T-helper 2 cell treated with Interferon-gamma antibody and Interleukin-4, amounts not matched to agents 100 ng/mL and 5 ng/mL, for 36 hours (primary cell): ENCODE data around the gene PTPRT. TPM values are rescaled to one million over a fixed set of nuclear protein-coding genes. Genes with fewer than 3 reads are reported as not detected.

Experiments used
- intact Hi-C: fragments of 100-400 bp; cut with micrococcal nuclease; formaldehyde crosslinking; loops from one replicate; pipeline ENCODE4 v1.15.1; 2023
- total RNA-seq: library from RNA; stranded (reverse); gene quantifications from 2 replicates; pipeline ENCODE4 v1.2.3, GENCODE V29; 2022

Gene PTPRT
- total RNA-seq, 1 donor from 2014 or later, result not detected

DNA sequence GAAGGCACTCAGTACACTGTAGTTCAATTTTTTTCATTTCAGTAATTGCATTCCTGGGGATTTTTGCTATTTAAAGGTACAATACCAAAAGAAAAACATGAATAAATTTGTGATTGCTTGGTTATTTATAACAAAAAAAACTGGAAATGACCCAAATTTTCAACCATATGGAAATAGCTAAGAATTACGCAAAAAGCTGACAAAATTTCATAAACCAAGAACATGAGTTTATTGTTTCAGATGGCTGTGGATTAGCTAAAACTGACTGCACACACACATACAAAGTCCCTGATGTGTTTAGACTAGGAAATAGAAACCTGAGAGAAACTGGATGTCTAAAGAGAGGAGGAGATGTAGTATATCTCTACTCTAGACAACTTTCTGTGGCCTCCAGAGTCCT lies 853.1 kb downstream of the PTPRT start:
- intact Hi-C loops, result no loop called here

DNA sequence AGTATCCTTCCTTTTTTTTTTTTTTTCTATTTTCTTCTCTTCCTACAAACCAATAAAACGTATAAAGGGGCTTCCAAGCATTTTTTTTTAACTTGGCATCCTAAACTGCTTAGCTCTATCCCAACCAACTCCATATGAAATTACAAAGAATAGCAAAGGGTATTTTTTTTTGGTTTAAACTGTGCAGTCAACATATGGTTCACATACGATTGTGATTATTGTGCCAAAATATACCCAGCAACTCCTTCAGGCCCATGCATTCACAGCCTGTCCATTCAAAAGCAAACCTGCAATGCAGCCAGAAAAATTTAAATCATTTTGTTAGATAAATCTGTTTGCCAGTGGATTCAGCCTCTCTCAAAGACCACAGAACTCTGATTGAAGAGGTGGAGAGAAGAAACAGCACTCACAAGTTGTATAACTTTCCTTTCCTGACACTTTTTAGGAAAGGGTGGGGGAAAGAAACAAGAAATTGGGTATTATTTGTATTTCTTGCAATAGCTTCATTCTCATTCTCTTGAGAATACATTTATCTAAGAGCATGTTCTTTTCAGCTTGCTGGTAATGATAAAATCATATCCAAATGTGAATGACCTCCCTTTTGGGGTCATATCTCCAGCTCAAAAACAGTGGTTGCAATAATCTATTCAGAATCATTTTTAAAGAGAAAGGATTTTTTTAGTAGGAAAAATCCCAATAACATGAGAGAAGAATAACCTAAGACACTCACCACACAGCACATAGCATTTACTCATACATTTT lies 870.3 kb downstream of the PTPRT start:
- intact Hi-C loops, result no loop called here

DNA sequence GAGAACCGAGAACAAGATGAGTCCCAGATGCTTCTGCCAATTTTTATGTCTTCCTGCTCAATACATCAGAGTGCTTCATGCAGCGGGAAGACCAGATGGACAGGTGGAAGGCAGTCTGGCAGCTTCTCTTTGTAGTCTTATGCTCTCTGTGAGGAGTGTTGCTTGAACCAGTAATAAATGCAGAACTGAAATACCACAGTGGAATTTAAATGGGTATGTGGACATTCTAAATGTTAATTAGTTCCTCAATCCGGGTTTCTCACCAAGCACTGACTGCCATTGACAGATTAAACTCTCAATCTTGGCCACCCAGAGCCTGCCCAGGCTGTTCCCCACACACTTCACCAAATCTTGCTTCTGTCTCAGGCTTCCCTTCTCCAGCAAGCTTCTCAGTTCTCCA lies 876.0 kb downstream of the PTPRT start:
- intact Hi-C loops, result no loop called here

DNA sequence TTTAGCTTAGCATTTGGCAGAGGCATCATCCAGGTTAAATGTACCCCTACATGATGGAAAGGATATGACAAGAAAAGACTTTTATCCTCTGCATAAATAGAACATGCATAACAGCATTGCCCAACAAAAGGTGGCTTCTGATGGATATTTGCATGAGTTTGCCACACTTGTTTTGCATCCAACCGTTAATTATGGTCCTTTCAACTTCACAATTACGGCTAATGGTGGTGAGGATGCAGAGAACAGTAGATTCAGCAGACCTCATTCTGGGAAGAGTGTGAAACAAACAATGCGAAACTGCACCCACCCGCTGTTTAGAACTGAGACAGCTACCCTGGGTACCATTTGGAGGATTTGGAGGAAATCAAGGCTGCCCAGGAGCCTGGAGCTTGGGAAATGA lies 880.7 kb downstream of the PTPRT start:
- intact Hi-C loops, result no loop called here

DNA sequence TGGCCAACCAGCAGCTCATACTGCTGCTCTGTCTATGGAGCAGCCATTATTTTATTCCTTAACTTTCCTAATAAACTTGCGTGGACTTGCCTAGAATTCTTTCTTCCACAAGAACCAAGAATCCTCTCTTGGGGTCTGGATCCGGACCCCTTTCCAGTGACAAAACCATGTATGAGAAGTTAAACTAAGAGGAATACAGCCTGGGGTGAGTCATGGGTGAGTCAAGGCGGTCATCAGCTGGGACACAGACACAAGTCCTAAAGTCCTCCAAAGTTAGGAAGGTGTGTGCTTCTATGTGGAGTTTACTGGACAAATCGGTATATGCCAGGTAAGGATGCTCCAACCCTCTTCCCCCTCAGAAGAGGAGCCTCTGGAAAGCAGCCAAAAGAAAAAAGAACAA lies 881.5 kb downstream of the PTPRT start:
- intact Hi-C loops, result no loop called here

DNA sequence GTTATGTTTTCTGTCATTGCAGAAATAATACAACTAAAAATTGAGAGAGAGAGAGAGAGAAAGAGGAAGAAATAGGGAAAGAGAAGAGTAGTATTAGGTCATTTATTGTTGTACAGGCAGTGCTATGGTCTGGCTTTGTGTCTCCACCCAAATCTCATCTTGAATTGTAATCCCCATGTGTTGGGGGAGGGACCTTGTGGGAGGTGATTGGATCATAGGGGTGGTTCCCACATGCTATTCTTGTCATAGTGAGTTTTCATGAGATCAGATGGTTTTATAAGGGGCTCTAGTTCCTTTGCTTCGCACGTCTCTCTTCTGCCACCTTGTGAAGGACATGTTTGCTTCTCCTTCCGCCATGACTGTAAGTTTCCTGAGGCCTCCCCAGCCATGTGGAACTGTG lies 894.1 kb downstream of the PTPRT start:
- intact Hi-C loops, result no loop called here

DNA sequence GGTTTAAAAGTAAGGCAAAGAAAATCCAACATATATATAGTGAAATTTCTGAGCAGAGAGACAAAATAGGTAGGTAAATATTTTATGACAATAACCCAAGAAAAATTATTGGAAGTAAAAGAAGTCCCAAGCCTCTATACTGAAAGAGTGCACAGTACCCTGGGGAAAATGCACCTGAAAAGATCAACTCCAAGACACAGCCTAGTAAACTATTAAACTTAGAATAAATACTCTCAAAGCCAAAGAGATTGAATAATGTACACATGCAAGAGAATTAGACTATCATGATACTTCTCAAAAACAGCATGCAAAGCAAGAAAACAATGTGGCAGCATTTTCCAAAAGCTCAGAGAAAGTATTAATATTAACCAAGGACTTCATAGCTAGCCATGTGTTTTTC lies 894.7 kb downstream of the PTPRT start:
- intact Hi-C loops, result no loop called here

DNA sequence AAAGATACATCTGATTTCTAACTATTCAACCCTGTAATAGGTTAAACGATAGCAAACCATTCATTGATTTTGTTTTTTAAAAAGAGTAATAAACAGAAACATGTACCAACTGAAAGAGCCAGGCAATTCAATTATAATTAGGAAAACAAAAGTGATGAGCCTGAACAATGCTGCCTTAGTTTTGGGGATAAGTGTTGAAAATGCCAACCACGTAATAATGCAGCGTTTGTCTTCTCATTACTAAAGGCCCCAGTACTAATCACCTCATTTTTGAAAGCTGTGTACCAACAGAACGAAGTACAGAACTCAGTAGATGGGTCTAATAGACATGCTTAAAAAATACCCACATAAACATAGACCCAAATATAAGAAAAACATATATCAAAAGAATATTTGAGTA lies 907.9 kb downstream of the PTPRT start:
- intact Hi-C loops, result no loop called here

DNA sequence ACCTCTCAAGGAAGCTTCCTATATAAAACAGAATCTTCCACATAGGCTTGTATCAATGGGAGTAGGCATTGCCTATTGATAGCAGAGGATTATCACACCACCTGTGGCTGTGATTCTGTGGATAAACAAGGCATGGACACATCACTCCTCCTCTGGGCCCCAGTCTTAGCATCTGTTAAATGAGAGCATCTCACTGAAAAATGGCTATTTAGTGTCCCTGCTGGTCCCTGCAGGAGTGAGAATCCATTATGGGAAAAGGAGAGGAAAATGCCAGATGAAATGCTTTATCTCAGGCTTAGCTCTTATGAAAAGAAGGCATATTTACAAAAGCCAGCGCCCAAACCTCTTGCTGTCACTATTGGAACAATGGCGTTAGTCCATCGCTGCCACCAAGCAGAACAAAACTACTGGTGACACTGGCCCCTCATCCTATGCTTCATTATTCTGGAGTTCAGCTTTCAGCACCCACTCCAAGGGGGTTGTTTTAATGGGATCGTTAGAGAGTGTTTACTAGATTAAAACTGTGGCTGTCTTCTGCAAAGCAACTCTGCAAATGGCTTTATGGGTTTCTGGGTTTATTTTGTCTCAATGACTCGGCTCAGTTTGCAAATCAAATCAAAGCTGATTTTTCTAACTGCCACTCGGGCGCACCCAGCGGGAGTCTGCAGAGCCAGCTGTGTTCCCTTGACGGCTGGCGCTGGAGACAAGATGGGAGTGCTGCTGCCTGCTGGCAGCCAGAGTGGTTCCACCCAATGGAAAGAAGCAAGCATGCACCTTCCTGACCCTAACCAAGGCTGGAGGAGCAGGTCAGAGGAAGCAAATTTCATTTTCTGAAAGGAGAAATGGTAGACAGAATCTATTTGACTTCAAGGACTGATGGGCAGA lies 912.7 kb downstream of the PTPRT start:
- intact Hi-C loops, result no loop called here

DNA sequence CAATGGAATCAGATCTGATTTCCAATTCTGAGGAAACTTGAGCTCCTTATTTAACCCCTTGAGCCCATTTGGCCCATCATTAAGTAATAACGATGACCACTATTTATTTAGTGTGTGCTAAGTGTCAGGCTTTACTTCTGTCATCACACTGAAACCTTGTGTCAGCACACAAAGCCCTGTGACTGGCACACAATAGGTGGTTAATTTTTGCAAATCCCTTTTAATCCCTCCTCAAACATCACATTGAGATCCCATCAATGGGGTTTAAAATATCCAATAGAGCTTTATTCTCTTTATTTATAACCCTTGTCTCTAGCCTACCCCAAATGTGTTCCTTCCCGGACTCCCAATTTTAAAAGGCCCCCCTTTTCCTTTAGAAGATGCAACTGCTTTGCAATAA lies 914.7 kb downstream of the PTPRT start:
- intact Hi-C loops, result no loop called here

DNA sequence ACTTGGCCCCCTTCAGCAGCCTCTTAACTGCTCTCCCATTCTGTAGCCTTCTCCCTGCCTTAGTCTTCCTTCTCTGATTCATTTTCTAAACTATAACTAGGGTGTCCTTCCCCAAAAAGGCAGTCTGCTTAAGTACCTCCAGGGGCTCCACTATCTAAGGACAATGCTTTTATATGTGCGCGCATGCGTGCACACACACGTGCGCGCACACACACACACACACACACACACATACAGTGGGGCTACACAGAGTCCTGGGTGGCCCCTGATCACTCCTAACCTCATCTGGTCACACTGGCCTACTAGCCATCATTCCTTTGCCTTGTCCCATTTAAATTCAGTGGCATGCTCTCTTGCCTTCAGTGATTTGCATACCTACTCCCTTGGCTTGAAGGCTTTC lies 917.2 kb downstream of the PTPRT start:
- intact Hi-C loops, result no loop called here

DNA sequence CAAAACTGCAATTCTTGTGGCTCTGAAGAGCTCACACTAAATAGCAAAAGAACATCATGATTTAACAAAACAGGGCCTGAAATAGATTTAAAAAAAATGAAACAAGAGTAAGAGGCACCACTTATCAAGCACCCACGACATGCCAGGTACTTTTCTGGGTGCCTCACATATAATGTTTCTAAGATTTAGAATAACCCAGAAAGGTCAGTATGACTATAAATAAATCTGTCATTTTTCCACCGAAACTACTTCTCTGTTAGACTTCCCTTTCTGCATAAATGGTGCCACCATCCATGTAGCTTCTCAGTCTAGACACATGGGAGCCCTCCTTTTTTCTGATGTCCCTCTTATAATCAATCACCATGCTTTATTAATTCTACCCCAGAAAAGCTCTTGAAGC lies 919.2 kb downstream of the PTPRT start:
- intact Hi-C loops, result no loop called here

DNA sequence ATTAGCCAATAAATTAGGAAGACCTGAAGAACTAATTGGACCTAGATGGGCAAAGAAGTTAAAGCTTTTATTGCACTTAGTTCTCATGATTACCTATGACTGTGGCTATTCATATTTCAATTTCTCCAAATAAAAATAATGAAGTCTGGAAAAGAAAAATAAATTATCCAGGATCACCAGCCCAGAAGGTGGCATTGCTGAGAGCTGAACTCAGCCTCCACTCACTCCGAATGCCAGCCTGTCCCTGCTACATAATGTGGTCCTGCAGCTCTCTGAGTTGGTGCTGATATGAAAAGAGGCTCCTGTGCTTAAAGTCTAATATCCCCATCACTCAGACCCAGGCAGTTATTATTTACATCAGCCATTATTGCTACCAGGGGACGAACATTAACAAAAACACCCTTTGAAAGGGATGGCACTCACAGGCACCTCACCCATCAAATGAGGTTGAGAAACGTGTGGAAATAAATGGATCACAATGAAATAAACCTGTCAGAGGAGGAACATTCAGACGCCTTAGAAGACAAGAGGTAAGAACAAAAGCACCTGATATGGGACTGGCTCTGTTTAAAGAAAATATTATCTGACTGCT lies 921.8 kb downstream of the PTPRT start:
- intact Hi-C loops, result no loop called here

DNA sequence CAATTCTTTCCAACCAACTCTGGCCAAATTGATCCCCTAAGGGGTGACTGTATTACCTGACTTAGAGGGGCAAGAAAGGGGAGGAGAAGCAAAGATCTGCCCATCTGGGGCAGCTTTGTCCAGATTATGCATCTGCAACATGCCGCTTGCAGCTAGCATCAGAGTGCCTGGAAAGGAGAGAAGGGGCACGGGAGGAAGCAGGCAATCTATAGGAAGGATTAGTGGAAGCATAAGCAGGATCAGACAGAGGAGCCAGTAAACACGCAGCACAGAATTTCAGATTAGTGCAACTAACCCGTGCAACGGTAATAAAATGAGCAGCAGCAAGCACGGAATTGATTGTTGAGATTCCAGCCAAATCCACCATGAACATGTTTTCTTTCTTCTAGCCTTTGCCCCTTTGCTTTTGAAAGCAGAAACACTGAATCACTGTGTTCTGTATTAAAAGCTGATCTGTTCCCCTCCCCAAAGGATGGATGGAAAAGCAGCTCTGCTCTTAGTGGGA lies 927.9 kb downstream of the PTPRT start:
- intact Hi-C loops, result no loop called here

DNA sequence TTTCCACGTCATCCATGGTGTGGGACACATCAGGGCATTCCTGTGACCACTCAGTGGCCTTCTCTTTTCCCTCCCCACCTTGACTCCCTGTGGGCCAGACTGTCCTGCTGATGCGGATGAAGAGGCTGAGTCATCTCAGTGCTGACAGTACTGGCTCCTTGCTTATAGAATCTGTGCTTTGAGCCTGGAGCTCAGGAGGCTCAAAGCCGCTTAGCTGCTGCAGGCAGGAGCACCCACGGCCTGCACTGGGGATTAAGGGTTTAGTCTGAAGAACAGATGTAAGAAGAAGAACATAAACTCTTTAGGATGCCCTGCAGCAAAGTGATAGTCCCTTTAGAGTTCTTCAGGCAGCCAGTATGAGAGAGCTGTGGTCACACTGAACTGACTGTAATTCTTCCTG lies 929.5 kb downstream of the PTPRT start:
- intact Hi-C loops, result no loop called here

DNA sequence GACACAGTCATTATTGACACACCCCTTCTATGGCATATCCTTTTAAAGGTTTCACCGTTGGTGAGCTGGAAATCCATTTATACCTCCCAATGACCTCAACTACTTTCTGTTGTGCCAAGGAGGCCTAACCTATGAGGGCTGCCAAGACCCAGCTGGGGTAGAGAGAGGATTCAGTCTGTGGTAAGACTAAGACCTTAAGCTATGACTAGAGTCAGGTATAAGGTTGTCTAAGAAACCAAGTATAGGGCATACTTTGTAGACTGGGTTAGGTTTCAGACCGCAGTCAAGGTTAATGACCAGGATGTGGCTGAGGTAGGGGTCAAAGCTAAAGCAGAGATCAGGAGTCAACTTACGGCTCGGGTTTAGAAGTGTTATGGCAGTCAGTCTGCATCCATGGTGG lies 930.3 kb downstream of the PTPRT start:
- intact Hi-C loops, result no loop called here

DNA sequence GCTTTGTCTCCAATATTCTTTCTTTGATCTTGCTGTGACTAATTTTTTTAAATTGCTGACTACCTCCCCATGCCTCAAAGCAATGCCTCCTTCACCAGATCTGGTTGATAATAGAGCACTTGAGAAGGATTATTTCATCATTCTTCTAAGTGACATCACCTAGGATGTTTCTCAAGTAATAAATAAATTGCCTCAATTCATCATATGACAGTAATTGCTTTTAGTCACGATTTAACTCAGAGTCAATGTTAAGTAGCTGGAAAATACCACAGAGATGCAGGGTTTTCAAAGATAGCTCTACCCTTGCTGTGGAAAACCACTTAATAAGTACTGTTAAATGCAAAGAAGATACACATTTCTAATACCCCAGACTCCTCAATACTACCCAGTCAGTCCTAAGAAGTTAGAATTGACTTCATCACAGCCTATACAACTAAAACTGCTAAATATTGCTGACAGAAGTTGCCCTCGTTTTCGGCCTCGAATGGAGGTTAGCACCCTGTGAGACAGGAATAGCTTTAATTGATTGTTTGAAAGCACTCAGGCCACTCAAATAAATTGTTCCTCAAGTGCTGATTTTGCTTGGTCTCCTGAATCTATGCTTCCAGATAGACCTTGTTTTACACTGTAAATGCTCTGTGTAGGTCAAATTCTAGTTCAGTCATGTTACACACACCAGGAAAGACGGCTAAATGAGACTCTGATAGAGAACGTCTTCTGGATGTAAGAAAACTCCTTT lies 931.0 kb downstream of the PTPRT start:
- intact Hi-C loops, result no loop called here

DNA sequence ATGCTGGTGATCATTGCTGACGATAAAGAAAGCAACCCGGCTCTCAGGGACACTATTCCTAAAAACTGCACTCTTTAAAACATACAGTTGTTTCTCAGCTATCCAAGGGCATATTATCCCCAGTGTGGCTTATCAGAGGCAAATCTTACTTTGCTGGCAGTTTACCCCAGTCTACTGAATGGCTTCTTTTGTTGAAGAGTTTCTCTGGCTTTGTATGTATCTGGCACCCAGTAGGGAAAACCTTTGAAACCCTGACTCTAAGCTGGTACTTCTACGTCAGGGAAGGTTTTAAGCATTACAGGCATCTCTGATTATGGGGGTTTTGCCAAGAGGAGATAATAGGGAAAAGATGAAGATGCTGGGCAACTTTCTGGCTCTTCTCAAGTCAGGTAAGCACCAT lies 933.9 kb downstream of the PTPRT start:
- intact Hi-C loops, result no loop called here

DNA sequence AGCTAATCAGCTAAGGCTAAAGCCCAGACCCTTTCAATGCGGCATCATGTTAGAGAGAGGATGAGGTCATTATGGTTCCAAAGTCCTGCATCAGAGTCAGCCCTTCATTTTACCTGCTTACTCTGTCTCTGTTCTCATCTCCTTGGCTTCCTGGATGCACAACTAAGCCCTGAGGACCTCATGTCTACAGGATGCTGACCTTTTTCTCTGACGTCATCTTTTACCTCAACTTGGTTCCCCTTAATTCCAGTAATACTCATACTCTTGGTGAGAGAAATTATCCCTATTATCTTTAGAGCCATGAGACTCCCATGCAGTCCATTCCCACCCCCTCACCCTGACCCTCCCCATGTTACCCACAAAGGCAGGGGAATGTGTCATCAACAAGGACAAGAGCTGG lies 935.0 kb downstream of the PTPRT start:
- intact Hi-C loops, result no loop called here

DNA sequence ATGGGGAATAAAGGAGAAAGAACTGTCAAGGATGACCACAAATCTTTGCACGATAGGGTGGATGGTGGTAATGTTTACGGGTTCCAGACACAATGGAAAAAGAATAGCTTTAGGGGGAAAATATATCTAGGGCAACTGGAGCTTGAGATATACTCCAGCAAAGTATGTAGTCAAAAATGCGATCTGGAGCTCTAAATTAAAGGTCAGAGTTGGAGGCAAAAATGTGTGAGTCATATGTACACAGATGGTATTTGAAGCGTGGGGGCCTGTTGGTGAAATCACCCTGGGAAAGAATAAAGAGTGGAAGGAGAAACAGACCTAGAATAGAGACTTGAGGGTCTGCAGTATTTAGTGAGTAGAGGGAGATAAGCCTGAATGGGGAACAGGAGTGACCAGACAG lies 937.6 kb downstream of the PTPRT start:
- intact Hi-C loops, result no loop called here

DNA sequence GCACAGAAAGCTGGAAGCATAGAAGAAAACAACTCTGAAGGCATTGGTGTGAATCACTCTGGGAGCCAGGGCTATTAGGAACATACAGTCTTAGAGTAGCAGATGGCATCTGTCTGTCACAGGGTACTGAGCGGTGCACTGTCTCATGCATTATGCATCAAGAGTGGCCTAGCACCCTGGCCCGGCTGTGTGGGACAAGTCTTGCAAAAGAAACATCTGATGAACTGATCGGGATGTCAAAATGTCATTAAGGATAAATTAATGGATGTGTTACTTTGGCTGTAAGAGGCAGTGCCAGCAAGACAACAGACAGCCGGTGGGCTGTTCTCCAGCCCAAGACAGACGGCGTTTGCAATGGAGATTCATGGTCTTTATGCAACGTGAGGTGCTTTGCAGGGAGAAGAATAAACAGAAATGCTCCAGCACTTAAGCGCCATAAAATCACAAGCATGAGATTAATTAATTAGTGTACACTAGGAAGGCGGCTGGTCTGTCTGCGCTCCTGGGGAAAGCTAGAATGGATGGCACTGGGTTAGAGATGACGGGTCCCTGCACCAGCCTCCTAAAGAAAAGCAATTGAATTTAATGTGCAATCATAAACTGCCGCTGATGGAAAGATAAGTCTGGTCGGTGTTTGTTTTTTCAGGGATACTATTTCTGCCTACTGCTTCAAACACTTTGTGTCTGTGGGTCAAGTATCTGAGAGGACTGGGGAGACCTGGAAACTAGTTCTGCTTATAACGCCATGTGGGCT lies 970.9 kb downstream of the PTPRT start:
- intact Hi-C loops, result no loop called here
